NB4 (cell line): Measurements from ENCODE around the gene AOPEP.

ENCODE experiments used
- DNase-seq: peaks from one replicate; pipeline ENCODE4 v3.0.0; 2010; ENCODE audit warnings: low read depth
- H3K4me3 ChIP-seq: one replicate; pipeline ENCODE4 v1.5.1; 2011; ENCODE audit warnings: mild to moderate bottlenecking, low read depth, low read length, moderate library complexity
- MYC ChIP-seq: IDR thresholded peaks from 2 replicates; pipeline ENCODE4 v1.6.1; 2011; ENCODE audit warnings: low read depth, low read length
- POLR2A ChIP-seq: IDR thresholded peaks from 2 replicates; pipeline ENCODE4 v1.6.1; 2011; ENCODE audit warnings: mild to moderate bottlenecking; ENCODE audit not compliant: insufficient read length; ENCODE audit errors: extremely low read depth
- TF ChIP-seq, protein P1 (sequence below): IDR thresholded peaks from 2 replicates; pipeline ENCODE4 v1.6.1; 2011; ENCODE audit warnings: low read depth, low read length
- TF ChIP-seq, protein P2 (sequence below): IDR thresholded peaks from one replicate; pipeline ENCODE4 v1.5.1; 2012; ENCODE audit warnings: low read depth, low read length

Gene AOPEP

GRCh38 chr9:94852373-94852772, 125.9 kb downstream of the AOPEP start:
- TF ChIP-seq MYC: no peak
- TF ChIP-seq, protein P1, sequence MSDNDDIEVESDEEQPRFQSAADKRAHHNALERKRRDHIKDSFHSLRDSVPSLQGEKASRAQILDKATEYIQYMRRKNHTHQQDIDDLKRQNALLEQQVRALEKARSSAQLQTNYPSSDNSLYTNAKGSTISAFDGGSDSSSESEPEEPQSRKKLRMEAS: no peak
- TF ChIP-seq, protein P2, sequence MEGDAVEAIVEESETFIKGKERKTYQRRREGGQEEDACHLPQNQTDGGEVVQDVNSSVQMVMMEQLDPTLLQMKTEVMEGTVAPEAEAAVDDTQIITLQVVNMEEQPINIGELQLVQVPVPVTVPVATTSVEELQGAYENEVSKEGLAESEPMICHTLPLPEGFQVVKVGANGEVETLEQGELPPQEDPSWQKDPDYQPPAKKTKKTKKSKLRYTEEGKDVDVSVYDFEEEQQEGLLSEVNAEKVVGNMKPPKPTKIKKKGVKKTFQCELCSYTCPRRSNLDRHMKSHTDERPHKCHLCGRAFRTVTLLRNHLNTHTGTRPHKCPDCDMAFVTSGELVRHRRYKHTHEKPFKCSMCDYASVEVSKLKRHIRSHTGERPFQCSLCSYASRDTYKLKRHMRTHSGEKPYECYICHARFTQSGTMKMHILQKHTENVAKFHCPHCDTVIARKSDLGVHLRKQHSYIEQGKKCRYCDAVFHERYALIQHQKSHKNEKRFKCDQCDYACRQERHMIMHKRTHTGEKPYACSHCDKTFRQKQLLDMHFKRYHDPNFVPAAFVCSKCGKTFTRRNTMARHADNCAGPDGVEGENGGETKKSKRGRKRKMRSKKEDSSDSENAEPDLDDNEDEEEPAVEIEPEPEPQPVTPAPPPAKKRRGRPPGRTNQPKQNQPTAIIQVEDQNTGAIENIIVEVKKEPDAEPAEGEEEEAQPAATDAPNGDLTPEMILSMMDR: no peak
- TF ChIP-seq POLR2A: no peak
- H3K4me3 ChIP-seq: no peak overlapping the region
- DNase-seq: no peak

DNA sequence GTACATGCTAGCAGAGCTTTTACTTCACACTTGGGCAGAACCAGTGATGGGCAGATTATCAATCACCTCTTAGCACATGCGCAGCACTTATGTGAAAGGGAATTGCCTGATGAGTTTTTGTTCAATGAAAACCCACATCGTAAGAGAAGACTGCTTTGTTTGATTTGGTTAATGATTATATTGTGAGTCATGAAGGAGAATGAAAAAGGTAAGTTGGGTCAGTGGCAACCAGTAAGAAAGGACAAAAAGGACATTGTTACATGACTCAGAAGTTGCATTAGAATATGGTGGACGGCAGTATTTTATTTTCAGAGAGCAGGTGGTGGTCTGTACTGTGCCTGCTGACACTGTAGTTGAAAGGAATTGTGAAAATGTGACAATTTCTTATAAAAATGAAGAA, 127.4 kb downstream of the AOPEP start:
- DNase-seq: no peak
- H3K4me3 ChIP-seq: no peak overlapping the region
- TF ChIP-seq, protein P1: no peak
- TF ChIP-seq, protein P2: no peak
- TF ChIP-seq POLR2A (no peak), MYC (no peak)

DNA sequence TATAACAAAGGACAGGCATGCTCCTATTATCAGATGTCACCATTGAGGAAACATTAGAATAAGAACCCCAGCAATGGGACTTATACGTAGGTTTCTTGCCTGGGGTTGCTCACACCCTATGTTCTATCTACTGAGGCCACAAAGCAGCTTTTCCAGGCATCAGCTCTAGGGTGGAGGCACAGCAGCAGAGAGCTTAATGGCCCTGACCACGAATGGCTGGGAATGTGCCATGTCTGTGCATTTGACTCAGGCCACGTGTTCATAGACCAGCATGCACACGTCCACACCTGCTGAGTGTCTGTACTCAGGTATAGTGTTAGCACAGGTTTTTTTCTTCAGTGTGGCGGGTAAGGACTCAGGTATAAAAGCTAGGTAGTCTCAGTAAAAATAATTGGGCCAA, 129.4 kb downstream of the AOPEP start:
- H3K4me3 ChIP-seq: no peak overlapping the region
- DNase-seq: no peak
- TF ChIP-seq, protein P2: no peak
- TF ChIP-seq, protein P1: no peak
- TF ChIP-seq POLR2A: no peak
- TF ChIP-seq MYC: no peak

DNA sequence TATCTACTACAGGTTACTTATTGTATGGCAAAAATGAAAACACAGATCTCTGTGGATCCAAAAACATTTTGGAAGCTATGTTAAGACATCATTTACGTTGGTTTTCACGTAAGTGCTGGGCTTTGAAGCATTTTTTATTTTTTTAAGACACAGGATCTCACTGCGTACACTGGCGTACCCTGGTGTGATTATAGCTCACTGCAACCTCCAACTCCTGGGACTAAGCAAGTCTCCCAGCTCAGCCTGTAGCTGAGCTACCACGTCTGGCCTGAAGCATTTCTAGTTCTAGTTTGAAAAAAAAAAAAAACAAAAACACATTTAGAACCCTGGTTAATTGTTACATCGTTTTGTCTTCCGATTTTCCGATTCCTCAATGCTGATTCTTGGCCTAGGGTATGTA, 131.3 kb downstream of the AOPEP start:
- TF ChIP-seq POLR2A (no peak), MYC (no peak)
- TF ChIP-seq, protein P1: no peak
- TF ChIP-seq, protein P2: no peak
- H3K4me3 ChIP-seq: no peak overlapping the region
- no peak for DNase-seq

GRCh38 chr9:94859226-94859625, 132.7 kb downstream of the AOPEP start:
- no peak overlapping the region for H3K4me3 ChIP-seq
- TF ChIP-seq, protein P1: no peak
- TF ChIP-seq POLR2A (no peak), MYC (no peak)
- TF ChIP-seq, protein P2: no peak
- no peak for DNase-seq

DNA sequence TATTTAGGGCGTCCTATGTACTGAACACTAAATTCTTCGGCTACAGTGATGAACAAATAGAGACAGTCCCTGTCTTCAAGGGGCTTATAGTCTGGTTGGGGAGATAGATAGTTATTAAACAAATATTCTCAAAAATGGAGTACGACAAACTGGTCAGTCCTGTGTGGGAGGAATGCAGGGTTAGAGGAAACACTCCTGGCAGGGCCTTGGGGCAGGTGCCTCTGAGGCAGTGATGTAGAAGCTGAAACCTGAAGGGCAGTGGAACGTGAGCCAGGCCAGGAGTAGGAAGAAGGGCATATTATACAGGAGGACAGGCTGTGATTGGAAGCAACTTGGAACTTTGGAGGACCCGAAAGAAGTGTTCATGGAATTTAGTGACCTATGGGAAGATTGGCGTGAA, 133.4 kb downstream of the AOPEP start:
- no peak overlapping the region for H3K4me3 ChIP-seq
- no peak for DNase-seq
- TF ChIP-seq, protein P1: no peak
- TF ChIP-seq MYC (no peak), POLR2A (no peak)
- TF ChIP-seq, protein P2: no peak
